Superior temporal gyrus (tissue), 1 donor: ENCODE measurements around the gene ADK.

Experiments used
- DNase-seq: peaks from one replicate; pipeline ENCODE4 v3.0.0-alpha.2; 2016; ENCODE audit errors: extremely low spot score

ADK gene

GRCh38 chr10:74738052-74738451 lies 587.0 kb downstream of the ADK start:
- DNase-seq = no peak

- no peak for DNase-seq
These were observed 587.5 kb downstream of the ADK start for GRCh38 chr10:74738542-74738941.

GRCh38 chr10:74738985-74739567 lies 588.1 kb downstream of the ADK start:
- no peak for DNase-seq

- no peak for DNase-seq
These were observed 592.4 kb downstream of the ADK start for GRCh38 chr10:74743401-74743800.

- DNase-seq = no peak
These were observed 594.4 kb downstream of the ADK start for GRCh38 chr10:74745449-74745848.

GRCh38 chr10:74746813-74747212 lies 595.8 kb downstream of the ADK start:
- no peak for DNase-seq

GRCh38 chr10:74748468-74749031 lies 597.5 kb downstream of the ADK start:
- DNase-seq = peak; percentile 15

GRCh38 chr10:74750848-74751274 lies 599.8 kb downstream of the ADK start:
- DNase-seq = no peak

- no peak for DNase-seq
These were observed 601.5 kb downstream of the ADK start for GRCh38 chr10:74752371-74753040.

GRCh38 chr10:74753442-74754211 lies 602.6 kb downstream of the ADK start:
- no peak for DNase-seq

- no peak for DNase-seq
These were observed 603.4 kb downstream of the ADK start for GRCh38 chr10:74754381-74754821.

- DNase-seq = no peak
These were observed 604.3 kb downstream of the ADK start for GRCh38 chr10:74755273-74755672.
